ENCODE results near the gene MTCL1.

The MTCL1 gene

GRCh38 chr18:8794156-8794933, 89.0 kb downstream of the MTCL1 start:
- no peak for DNase-seq

DNA sequence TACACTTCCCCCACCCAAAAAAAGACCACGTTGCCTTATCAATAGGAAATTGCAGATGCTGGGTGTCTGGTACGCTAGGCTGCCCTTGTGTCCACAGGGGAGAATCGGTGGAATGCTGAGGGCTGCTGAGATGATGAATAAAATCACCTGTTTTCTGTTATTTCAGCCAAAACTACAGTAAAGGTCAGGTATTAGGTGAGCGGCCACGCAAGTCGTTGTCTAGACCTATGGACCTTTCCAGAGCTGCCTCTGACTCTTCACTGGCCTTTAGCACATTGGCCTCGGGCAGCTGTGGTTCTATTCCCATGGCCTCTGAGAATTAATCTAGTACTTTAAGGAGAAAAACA, 89.6 kb downstream of the MTCL1 start:
- DNase-seq: no peak

- no peak for DNase-seq
These were observed 90.4 kb downstream of the MTCL1 start for GRCh38 chr18:8795586-8796325.

- no peak for DNase-seq
These were observed 91.8 kb downstream of the MTCL1 start for GRCh38 chr18:8797206-8797605.

- no peak for DNase-seq
These were observed 93.6 kb downstream of the MTCL1 start for GRCh38 chr18:8799001-8799400.

- DNase-seq: no peak
These were observed 94.5 kb downstream of the MTCL1 start for GRCh38 chr18:8799596-8800441.

- DNase-seq: no peak
These were observed 95.1 kb downstream of the MTCL1 start for GRCh38 chr18:8800445-8800844.

DNA sequence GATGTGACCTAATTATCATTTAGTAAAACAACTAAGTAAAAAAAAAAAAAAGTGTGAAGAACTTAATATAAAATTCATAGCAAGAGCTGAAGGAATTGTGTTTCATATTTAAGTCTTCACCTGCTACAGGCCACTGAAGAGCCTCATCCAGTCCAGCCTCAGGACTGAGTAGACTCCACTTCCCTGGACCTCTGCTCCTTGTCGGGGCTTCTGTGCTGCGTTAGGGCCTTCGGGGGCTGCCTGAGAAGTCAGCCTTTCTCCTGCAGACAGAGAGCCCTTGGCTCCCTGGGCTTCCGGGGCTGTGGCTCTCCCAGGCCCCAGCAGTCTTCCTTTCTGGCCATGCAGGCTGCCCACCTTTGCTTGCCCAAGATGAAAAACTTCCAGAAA, 95.5 kb downstream of the MTCL1 start:
- DNase-seq: no peak

DNA sequence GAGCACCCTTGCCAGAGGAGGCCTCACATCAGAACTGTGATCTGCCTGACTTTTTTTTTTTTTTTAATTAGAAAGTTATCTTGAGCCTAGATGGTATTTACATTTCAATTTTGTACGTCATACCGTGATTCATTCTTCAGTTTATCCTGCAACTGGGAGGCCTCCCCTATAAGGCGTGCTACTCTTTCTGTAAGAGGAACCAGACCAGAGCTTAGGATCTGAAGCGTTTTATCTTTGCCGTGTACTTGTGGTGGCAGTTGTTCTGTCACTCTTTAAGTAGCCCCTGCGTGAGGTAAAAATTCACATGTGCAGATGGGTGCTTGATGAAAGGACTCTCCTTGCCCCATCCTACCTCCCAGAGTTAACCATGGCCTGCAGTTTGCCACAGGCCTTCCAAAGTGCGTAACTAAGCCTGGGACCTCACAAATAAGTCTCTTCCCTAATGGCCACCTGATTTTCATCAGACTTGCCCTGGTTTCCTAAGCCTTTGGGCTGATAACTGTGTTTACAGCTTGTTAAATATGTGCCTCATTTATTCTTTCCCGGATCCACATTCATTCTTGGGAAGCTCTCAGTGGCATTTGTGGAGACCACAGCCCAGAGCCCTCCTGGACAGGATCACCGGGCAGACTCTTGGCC, 96.0 kb downstream of the MTCL1 start:
- no peak for DNase-seq

DNA sequence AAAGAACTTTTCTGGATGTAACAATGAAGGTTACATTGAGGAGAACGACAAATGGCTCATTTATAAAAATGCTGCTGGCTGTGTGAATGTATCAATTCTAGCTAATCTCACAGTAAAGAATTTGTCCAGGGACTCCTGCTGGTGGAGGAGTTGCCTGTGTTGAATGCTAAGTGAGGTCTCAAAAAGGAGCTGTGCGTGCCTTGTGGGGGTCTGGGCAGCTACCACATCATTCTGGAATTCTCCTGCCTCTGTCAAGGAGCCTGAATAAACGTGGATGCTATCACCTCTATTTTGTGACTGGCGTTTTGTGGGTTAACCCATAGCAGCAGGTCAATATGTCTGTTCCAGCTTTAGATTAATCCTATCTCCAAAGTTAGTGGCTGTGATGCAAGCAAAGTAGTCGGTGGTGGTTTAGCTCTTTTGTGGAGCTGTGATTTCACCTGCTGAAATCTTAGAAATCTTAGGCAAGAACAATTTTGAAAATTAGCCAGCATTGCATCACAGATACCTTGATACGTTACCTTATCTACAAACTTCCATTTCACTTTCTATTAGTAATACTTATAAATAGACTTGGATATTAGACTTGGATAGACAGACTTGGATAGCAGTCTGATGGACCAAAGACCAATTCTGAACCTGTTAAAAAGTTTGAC, 96.8 kb downstream of the MTCL1 start:
- DNase-seq: no peak

GRCh38 chr18:8803063-8803795, 97.9 kb downstream of the MTCL1 start:
- no peak for DNase-seq

DNA sequence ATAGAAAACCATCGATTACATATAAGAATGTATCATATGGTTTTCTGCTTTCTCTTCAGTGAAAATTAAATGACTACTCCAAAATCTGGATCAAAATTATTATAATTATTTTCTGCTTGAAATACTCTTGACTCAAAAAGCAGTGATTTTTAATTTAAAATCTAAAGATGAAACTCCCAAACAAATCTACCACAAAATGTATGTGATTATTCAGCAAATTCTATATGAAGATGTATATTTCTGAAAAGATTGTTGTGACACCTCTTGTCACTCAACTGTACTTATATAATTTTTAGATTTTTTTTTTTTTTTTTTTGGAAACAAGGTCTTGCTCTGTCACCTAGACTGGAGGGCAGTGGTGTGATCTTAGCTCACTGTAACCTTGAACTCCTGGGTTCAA, 98.6 kb downstream of the MTCL1 start:
- no peak for DNase-seq

DNA sequence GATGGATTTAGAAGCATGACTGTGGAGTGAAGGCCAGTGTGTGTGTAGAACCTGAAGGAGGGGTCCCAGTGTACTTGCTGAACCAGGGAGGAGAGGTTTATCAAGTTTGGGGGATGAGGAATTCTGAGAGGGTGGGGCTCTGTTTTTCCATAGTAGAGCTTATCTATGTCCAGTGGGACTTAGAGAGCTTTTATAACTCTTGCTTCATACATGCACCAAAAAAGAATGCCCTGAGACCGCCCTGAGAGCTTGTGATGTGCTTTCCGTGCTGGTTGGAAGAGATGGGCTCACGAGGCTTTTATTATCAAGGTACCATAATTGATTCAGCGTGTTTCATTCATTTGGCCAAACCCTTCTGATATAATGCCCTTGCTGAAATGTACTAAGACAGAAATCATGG, 100.2 kb downstream of the MTCL1 start:
- DNase-seq: no peak

- DNase-seq: no peak
These were observed 100.9 kb downstream of the MTCL1 start for GRCh38 chr18:8806100-8806797.

GRCh38 chr18:8806798-8807487, 101.6 kb downstream of the MTCL1 start:
- DNase-seq: no peak

GRCh38 chr18:8807488-8807805, 102.1 kb downstream of the MTCL1 start:
- no peak for DNase-seq

GRCh38 chr18:8808001-8808400, 102.6 kb downstream of the MTCL1 start:
- no peak for DNase-seq

- DNase-seq: no peak
These were observed 104.2 kb downstream of the MTCL1 start for GRCh38 chr18:8809514-8809913.

GRCh38 chr18:8810157-8810556, 104.8 kb downstream of the MTCL1 start:
- DNase-seq: no peak

DNA sequence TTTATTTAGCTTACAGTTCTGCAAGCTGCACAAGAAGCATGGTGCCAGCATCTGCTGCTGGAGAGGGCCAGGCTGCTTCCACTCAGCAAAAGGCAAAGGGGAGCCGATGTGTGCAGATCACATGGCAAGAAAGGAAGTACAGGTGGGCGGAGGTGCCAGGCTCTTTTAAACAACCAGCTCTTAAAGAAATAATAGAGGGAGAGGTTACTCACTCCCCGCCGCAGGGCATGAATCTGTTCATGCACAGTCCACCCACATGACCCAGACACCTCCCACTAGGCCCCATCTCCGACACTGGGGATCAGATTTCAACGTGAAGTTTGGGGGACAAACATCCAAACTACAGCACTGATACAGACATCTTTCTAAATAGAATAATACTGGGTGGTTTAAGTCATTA, 105.8 kb downstream of the MTCL1 start:
- DNase-seq: no peak

- DNase-seq: no peak
These were observed 107.3 kb downstream of the MTCL1 start for GRCh38 chr18:8812631-8813030.
